UCSD-AML1 (cell line): ENCODE measurements around the gene RETN.

ENCODE experiments used
- DNase-seq: peaks from one replicate; lab custom pipeline; 2025; ENCODE audit not compliant: unreplicated experiment; lab: John Stamatoyannopoulos, UW

RETN gene, protein sequence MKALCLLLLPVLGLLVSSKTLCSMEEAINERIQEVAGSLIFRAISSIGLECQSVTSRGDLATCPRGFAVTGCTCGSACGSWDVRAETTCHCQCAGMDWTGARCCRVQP

DNA sequence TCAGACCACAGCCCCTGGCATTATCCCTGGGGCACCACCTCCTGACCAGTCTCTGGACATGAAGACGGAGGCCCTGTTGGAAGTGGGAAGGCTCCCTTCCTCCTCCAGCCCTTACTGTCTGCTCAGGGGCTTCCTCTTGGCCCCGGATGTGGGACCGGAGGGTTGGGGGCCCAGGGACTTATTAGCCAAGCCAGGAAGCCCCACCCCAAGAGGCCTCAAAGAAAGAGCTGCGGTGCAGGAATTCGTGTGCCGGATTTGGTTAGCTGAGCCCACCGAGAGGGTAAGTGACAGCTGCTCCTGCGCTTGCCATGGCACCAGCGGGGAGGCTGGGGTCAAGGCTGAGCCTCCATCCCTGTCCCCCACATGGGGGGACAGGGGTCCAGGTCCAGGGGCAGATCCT, at the start of gene RETN:
Gene RETN, plus strand, starts transcription at position 208 of the 400 bp plus-strand sequence. CDS start 278 bp downstream, outside the sequence.
- DNase-seq, result peak; percentile 65

DNA sequence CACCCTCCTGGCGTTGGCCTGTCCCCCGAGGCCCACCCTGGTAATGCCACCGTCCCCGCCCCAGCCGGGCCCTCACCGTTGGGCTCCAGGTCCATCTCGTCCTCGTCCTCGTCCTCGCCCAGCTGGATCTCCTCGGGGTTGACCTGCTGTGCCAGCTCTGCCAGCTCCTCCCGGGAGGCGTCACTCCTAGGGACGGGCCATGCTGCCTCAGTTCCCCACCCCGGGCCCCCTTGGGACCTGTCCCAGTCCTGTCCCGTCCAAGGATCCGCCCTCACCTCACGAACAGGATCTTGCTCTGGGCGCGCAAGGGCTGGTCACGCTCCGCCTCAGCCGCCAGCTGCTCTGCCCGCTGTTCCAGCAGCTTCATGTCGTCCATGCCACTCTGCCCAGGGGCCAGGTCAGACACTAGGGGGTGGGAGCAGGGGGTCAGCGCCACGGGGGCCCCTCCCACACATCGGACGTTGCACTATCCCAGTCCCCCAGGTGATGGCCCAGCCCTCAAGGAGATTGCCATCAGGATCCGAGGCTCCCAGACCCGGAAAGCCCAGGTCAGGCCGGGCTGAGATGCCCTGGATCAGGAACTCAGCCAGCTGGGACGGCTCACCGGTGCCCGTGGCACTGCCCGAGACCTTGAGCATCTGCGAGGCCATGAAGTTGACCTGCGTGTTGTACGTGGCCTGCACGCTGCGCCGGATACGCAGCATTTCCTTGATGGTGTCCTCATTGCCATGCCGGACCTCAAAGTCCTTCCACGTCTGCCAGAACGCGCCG, 49.0 kb upstream of the RETN start:
- DNase-seq, result no peak

- DNase-seq, result no peak
Observed at GRCh38 chr19:7620442-7621412, 48.1 kb upstream of the RETN start.

GRCh38 chr19:7622933-7623685, 45.7 kb upstream of the RETN start:
- no peak for DNase-seq

DNA sequence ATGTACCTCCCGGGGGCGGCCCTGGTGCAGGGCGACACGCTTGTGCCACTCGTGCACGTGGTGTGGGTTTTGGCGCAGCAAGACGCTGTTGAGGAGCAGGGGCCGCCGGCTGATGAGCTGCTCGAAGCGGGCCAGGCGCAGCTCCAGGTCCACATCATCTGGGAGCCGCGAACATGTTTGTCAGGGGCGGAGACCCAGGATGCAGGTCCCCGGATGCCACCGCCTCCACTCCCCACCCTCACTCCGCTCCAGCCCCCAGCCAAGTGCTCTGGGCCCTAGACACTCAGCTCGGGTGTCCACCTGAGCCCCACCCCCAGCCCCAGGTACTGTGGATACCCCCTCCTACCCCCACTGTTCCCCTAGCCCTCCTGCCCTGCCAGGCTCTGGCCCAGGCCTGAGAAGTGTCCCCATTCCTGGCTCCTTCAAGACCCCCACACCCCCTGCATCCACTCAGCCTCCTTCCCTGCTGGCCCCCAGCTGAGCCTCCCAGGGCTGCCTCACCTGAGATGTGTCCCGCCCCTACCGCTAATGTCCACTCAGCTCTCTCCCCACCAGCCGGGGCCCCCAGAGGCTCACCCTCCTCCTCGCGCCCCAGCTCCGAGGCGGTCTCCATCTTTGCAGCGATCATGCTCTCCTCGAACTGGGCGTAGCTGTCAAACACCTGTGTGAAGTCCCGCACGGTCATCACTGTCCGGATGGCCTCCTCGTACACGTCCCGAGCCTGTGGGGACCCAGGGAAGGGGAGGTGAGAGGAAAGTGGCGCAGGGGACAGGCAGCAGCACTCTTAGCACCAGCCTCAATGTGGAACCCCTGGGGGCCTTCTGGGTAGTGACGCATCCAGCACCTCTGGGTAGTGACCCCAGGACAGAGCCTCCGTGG, 44.9 kb upstream of the RETN start:
- no peak for DNase-seq

DNA sequence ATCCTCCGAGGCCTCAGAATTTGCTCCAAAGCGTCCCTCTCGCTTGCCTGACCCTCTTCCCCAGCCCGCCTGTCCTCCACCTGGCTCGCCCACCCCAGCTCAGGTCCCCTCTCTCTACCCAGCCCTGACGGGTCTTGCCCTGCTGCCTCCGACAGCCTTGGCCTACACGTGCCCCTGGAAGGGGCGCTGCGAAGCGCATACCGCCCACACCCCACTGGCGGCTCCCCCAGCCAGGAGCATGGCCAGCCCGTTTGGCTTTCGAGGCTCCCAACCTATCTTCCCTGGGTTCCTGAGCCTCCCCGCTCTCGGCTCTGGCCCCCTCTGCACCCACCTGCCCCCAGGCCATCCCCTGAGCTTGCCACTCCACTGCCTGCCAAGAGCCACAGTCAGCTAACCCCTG, 44.0 kb upstream of the RETN start:
- DNase-seq, result no peak

GRCh38 chr19:7625763-7626372, 43.0 kb upstream of the RETN start:
- DNase-seq, result no peak

- DNase-seq, result no peak
Observed at GRCh38 chr19:7627166-7627565, 41.7 kb upstream of the RETN start.

GRCh38 chr19:7628589-7629311, 40.1 kb upstream of the RETN start:
- DNase-seq, result no peak

GRCh38 chr19:7629347-7630054, 39.3 kb upstream of the RETN start, which contains the start of the genes PET100 and XAB2:
TSS of gene PET100 (plus strand) at chr19:7629793. CDS start at chr19:7629834, 41 bp downstream.
TSS of gene XAB2 (minus strand) at chr19:7629545. CDS start at chr19:7629527, 18 bp downstream.
- DNase-seq, result peak; percentile 95

- no peak for DNase-seq
Observed at GRCh38 chr19:7631577-7631976, 37.3 kb upstream of the RETN start.

DNA sequence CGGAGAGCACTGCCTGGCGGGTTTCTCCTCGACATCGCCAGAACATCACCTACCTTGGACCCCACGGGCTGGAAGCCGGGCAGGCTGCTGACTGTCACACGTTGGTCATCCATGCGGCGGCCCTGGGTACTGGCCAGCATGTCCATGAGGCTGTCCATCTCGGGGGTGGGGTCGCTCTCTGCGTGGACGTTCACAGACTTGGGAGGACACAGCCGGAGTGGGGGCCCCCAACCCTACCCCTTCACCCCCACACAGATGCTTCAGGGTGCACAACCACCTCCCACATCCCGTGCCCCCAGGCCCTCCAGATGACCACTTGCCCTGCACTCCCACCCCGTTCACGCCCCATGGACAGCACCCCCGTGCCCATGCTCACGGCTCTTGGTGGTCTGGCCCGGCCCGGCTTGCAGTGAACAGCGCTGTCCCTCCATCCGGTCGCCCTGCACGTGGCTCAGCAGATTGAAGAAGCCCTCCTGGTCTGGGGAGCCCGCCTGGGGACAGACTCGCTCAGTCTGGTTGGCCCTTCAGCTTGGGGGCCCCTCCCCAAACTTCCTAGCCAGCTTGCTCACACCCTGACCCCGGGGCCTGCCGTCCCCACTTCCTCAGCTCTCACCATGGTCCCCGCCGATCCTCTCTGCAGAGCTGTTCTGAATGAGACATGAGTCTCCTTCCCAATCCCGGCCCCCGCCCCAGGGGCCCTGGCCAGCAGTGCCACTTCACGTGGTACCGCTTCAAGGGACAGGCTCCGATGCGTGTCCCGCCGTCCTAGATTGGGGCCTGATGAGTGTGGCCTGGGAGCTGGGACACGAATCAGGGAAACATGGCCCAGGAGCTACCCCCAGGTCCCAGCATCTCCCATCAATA, 36.3 kb upstream of the RETN start:
- DNase-seq, result no peak

DNA sequence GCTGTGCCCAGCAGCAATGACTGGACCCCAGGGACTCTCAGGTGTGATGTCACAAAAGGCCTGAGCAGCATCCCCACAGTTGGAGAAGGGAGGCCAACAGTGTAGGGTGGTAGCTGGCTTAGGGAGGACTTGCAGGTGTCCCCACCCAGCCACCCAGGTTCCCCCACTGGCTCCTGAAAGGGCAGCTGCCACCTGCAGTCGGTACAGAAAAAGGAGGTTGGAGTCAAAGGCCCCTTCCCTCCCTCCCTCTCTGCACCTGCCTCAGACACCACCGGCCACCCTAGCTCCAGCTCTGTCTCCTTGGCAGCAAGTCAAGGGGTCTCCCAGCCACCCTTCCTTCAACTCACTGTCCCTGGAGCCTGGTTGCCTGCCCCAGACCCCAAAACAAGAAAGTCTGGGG, 35.2 kb upstream of the RETN start, which contains the start of gene PCP2:
Gene PCP2, minus strand, starts transcription at position 22 of the 400 bp plus-strand sequence. CDS start 262 bp downstream, outside the sequence.
- DNase-seq, result no peak

- no peak for DNase-seq
Observed at GRCh38 chr19:7635670-7636069, 33.2 kb upstream of the RETN start.

DNA sequence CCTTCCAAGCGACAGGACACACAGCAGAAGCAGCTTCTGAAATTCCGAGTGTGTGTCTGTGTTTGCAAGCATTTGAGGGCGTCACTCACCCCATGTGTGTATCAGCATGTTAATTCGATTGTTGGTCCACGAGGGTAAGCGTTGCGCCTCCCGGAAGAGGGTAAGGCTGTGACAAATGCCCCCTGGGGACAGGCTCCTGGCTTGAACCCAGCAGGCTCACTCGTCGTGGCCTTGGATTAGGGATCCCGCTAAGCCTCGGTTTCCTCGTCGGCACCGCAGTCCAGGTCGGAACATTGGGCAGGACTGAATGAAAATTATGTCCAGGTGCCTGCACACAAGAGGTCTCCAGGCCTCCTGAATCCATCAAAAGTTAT, 32.5 kb upstream of the RETN start:
- DNase-seq, result no peak

- DNase-seq, result peak; percentile 87
Observed at GRCh38 chr19:7636691-7637373, 32.0 kb upstream of the RETN start, which contains the start of gene STXBP2. TSS of gene STXBP2 (plus strand) at chr19:7637110. CDS start at chr19:7637150, 40 bp downstream.
